ENCODE results near the gene TTC24. TPM values are rescaled to one million over a fixed set of nuclear protein-coding genes. Genes with fewer than 3 reads are reported as not detected.
A peak's percentile ranks its signal among the peaks of the same experiment; 100 is the strongest.

Gene TTC24
- total and polyA plus RNA-seq, 10 of the 15 experiments (the other 5 are each of a cell fraction or from before 2014, with no cell fraction given) = 0.05 to 6.4 (median 2.9) TPM; not detected in 1

DNA sequence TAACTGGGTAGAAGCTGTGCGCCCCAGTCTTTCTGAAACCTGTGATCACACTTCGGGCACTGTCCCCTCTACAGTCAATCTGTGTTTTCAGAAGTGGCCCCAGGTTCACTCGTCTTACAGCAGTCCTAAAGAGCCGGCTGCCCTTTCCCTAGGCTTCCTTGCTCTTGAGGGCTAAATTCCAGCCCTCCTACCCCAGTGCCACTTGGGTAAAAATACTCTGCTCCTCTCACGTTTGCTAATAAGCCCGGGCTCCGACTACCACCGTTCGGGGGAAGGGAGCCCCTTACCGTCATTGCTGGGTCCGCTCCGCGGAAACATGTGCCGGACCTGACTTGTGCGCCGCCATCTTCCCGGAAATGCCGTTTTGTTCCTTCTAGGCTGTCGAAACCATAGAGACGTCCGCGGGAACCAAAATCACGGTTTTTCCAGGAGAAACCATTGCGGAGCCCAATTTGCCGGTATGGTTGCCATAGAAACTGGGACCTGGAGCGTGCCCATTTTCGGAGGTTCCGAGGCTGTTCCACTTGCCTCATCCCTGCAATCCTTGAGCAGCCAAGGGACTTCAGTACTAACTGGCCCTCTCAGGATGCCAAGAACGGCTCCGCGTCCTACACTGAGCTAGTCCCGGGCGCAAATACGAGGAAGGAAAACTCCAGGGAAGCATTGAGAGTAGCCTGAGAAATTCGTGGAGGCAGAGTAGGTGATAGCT is 21.8 kb downstream of the TTC24 start, which contains the start of gene GPATCH4 (continued):
- TF ChIP-seq NKRF (conservative IDR thresholded peaks at IDR 0.05) (peak; percentile 99), MTA2 (IDR thresholded peaks at IDR 0.05; ENCODE audit: low read depth) (no peak), CHD2 (IDR thresholded peaks at IDR 0.05; ENCODE audit: borderline replicate concordance, low read depth, low read length) (0 out of 2 replicates have a peak, but pooled peaks have one; percentile 27), EZH2 (IDR thresholded peaks at IDR 0.05; ENCODE audit: borderline replicate concordance, control insufficient read depth, low read depth, low read length) (no peak), POLR2A (IDR thresholded peaks at IDR 0.05; ENCODE audit: low read depth, low read length) (peak; percentile 92), RELA (IDR thresholded peaks at IDR 0.05; ENCODE audit: borderline replicate concordance, partially characterized antibody) (peak; percentile 36), SMAD5 (IDR thresholded peaks at IDR 0.05; ENCODE audit: low read depth) (no peak; the same call in 1 of the 2 replicates), IRF3 (IDR thresholded peaks at IDR 0.05) (no peak), SREBF2 (IDR thresholded peaks at IDR 0.05; ENCODE audit: low read length) (no peak), TBL1XR1 (IDR thresholded peaks at IDR 0.05; ENCODE audit: low read depth, low read length) (0 out of 2 replicates have a peak, but pooled peaks have one; percentile 41), SRF (IDR thresholded peaks at IDR 0.05; ENCODE audit: low read depth in 2 of 2, low read length in 2 of 2) (peak in 1 of 2 experiments; percentile 42; a peak in 1 of 4 replicates), SUZ12 (IDR thresholded peaks at IDR 0.05; ENCODE audit: unreplicated experiment) (no peak), ASH2L (IDR thresholded peaks at IDR 0.05; ENCODE audit: borderline replicate concordance, low read depth) (no peak), SUPT20H (IDR thresholded peaks at IDR 0.05; ENCODE audit: borderline replicate concordance, control insufficient read depth, low read depth, low read length) (no peak)
- TF ChIP-seq, protein P1, sequence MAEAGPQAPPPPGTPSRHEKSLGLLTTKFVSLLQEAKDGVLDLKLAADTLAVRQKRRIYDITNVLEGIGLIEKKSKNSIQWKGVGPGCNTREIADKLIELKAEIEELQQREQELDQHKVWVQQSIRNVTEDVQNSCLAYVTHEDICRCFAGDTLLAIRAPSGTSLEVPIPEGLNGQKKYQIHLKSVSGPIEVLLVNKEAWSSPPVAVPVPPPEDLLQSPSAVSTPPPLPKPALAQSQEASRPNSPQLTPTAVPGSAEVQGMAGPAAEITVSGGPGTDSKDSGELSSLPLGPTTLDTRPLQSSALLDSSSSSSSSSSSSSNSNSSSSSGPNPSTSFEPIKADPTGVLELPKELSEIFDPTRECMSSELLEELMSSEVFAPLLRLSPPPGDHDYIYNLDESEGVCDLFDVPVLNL (IDR thresholded peaks at IDR 0.05; ENCODE audit: low read depth, low read length) = no peak
- TF ChIP-seq, protein P2, sequence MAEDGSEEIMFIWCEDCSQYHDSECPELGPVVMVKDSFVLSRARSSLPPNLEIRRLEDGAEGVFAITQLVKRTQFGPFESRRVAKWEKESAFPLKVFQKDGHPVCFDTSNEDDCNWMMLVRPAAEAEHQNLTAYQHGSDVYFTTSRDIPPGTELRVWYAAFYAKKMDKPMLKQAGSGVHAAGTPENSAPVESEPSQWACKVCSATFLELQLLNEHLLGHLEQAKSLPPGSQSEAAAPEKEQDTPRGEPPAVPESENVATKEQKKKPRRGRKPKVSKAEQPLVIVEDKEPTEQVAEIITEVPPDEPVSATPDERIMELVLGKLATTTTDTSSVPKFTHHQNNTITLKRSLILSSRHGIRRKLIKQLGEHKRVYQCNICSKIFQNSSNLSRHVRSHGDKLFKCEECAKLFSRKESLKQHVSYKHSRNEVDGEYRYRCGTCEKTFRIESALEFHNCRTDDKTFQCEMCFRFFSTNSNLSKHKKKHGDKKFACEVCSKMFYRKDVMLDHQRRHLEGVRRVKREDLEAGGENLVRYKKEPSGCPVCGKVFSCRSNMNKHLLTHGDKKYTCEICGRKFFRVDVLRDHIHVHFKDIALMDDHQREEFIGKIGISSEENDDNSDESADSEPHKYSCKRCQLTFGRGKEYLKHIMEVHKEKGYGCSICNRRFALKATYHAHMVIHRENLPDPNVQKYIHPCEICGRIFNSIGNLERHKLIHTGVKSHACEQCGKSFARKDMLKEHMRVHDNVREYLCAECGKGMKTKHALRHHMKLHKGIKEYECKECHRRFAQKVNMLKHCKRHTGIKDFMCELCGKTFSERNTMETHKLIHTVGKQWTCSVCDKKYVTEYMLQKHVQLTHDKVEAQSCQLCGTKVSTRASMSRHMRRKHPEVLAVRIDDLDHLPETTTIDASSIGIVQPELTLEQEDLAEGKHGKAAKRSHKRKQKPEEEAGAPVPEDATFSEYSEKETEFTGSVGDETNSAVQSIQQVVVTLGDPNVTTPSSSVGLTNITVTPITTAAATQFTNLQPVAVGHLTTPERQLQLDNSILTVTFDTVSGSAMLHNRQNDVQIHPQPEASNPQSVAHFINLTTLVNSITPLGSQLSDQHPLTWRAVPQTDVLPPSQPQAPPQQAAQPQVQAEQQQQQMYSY (CRISPR knock-in tag; IDR thresholded peaks at IDR 0.05) = no peak
- TF ChIP-seq, protein P3, sequence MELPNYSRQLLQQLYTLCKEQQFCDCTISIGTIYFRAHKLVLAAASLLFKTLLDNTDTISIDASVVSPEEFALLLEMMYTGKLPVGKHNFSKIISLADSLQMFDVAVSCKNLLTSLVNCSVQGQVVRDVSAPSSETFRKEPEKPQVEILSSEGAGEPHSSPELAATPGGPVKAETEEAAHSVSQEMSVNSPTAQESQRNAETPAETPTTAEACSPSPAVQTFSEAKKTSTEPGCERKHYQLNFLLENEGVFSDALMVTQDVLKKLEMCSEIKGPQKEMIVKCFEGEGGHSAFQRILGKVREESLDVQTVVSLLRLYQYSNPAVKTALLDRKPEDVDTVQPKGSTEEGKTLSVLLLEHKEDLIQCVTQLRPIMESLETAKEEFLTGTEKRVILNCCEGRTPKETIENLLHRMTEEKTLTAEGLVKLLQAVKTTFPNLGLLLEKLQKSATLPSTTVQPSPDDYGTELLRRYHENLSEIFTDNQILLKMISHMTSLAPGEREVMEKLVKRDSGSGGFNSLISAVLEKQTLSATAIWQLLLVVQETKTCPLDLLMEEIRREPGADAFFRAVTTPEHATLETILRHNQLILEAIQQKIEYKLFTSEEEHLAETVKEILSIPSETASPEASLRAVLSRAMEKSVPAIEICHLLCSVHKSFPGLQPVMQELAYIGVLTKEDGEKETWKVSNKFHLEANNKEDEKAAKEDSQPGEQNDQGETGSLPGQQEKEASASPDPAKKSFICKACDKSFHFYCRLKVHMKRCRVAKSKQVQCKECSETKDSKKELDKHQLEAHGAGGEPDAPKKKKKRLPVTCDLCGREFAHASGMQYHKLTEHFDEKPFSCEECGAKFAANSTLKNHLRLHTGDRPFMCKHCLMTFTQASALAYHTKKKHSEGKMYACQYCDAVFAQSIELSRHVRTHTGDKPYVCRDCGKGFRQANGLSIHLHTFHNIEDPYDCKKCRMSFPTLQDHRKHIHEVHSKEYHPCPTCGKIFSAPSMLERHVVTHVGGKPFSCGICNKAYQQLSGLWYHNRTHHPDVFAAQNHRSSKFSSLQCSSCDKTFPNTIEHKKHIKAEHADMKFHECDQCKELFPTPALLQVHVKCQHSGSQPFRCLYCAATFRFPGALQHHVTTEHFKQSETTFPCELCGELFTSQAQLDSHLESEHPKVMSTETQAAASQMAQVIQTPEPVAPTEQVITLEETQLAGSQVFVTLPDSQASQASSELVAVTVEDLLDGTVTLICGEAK (IDR thresholded peaks at IDR 0.05; ENCODE audit: borderline replicate concordance) = peak; percentile 89

Data from GM12878 (cell line).